ENCODE measurements around the gene BANF2. TPM values are rescaled to one million over a fixed set of nuclear protein-coding genes. Genes with fewer than 3 reads are reported as not detected.

The BANF2 gene
- total RNA-seq, 1 experiment from 2014 or later, result not detected

GRCh38 chr20:17673084-17673483 is 26.7 kb upstream of the BANF2 start:
- H4K20me1 ChIP-seq (ENCODE audit: low read length), result peaks cover 42% of the 10 kb centered on the region
- H3K4me2 ChIP-seq (ENCODE audit: low read length), result no peak overlapping the region
- peaks cover 40% of the 10 kb centered on the region for H3K36me3 ChIP-seq (ENCODE audit: low read depth, low read length)
- CTCF ChIA-PET, result no interaction called here
- H3K4me3 ChIP-seq (ENCODE audit: low read length), result no peak overlapping the region
- DNase-seq, result no peak
- no peaks in the 10 kb centered on the region for H3F3A ChIP-seq (ENCODE audit: low read length, unreplicated experiment)
- H3K9ac ChIP-seq (ENCODE audit: low read length), result no peak overlapping the region
- TF ChIP-seq CTCF (conservative IDR thresholded peaks at IDR 0.05; ENCODE audit: low read depth, low read length), result no peak
- TF ChIP-seq EZH2phosphoT487 (IDR thresholded peaks at IDR 0.05; ENCODE audit: borderline replicate concordance, low read length), result no peak
- TF ChIP-seq EZH2 (IDR thresholded peaks at IDR 0.05; ENCODE audit: low read length, unreplicated experiment), result no peak
- H3K4me1 ChIP-seq (ENCODE audit: insufficient read depth, low read length), result no peaks in the 10 kb centered on the region
- BruUV-seq (replicated peaks), result no TSS peak
- H2AFZ ChIP-seq (ENCODE audit: low read length), result no peak overlapping the region
- no peaks in the 10 kb centered on the region for H3K27me3 ChIP-seq (ENCODE audit: low read length)
- intact Hi-C loops (cut with micrococcal nuclease), result no loop called here
- H3K9me3 ChIP-seq (ENCODE audit: low read length), result no peaks in the 10 kb centered on the region
- H3K79me2 ChIP-seq (ENCODE audit: low read length), result peaks cover 100% of the 10 kb centered on the region
- H3K27ac ChIP-seq (ENCODE audit: low read length), result no peak overlapping the region
- ATAC-seq, result no peak
- POLR2A ChIA-PET (ENCODE audit: unreplicated experiment), result no interaction called here
- H3K9me2 ChIP-seq (replicated peaks; ENCODE audit: low read length), result no peaks in the 10 kb centered on the region

GRCh38 chr20:17674722-17675518 is 24.8 kb upstream of the BANF2 start:
- no peaks in the 10 kb centered on the region for H3K9me2 ChIP-seq (replicated peaks; ENCODE audit: low read length)
- no peaks in the 10 kb centered on the region for H3F3A ChIP-seq (ENCODE audit: low read length, unreplicated experiment)
- peaks cover 14% of the 10 kb centered on the region for H3K4me1 ChIP-seq (ENCODE audit: insufficient read depth, low read length)
- H3K4me3 ChIP-seq (ENCODE audit: low read length), result no peak overlapping the region
- ATAC-seq, result no peak
- no peaks in the 10 kb centered on the region for H3K9me3 ChIP-seq (ENCODE audit: low read length)
- TF ChIP-seq EZH2 (IDR thresholded peaks at IDR 0.05; ENCODE audit: low read length, unreplicated experiment) (no peak), EZH2phosphoT487 (IDR thresholded peaks at IDR 0.05; ENCODE audit: borderline replicate concordance, low read length) (no peak), CTCF (conservative IDR thresholded peaks at IDR 0.05; ENCODE audit: low read depth, low read length) (no peak)
- H3K36me3 ChIP-seq (ENCODE audit: low read depth, low read length), result peaks cover 41% of the 10 kb centered on the region
- H4K20me1 ChIP-seq (ENCODE audit: low read length), result peaks cover 55% of the 10 kb centered on the region
- CTCF ChIA-PET, result no interaction called here
- POLR2A ChIA-PET (ENCODE audit: unreplicated experiment), result interaction anchor here (0.6 kb wide), 1 partner anchor 324 kb away, joined by 3 read pairs; no protein-coding TSS in a partner anchor
- DNase-seq, result no peak
- H2AFZ ChIP-seq (ENCODE audit: low read length), result no peak overlapping the region
- H3K4me2 ChIP-seq (ENCODE audit: low read length), result no peak overlapping the region
- H3K27me3 ChIP-seq (ENCODE audit: low read length), result no peaks in the 10 kb centered on the region
- intact Hi-C loops (cut with micrococcal nuclease), result no loop called here
- H3K79me2 ChIP-seq (ENCODE audit: low read length), result peaks cover 100% of the 10 kb centered on the region
- BruUV-seq (replicated peaks), result no TSS peak
- H3K9ac ChIP-seq (ENCODE audit: low read length), result no peak overlapping the region
- H3K27ac ChIP-seq (ENCODE audit: low read length), result no peak overlapping the region

All from PC-3 (cell line).